K562 (cell line): ENCODE data around the gene TMEM242. TPM values are rescaled to one million over a fixed set of nuclear protein-coding genes. Genes with fewer than 3 reads are reported as not detected.

ENCODE experiments used
- CCNT2 ChIP-seq: IDR thresholded peaks from 2 replicates; pipeline ENCODE4 v1.6.1; 2011; ENCODE audit warnings: borderline replicate concordance, low read depth, mild to moderate bottlenecking, moderate library complexity, mixed read lengths, low read length; ENCODE audit not compliant: insufficient read length; ENCODE audit errors: extremely low read depth
- HDAC2 ChIP-seq: fragments of 450-650 bp; IDR thresholded peaks from 2 replicates; pipeline ENCODE4 v1.6.1; 2016; ENCODE audit warnings: mild to moderate bottlenecking
- MITF ChIP-seq: IDR thresholded peaks from 2 replicates; pipeline ENCODE4 v1.6.1; 2014; ENCODE audit warnings: antibody characterized with exemption
- ZNF407 ChIP-seq: fragments of 450-650 bp; IDR thresholded peaks from 2 replicates; pipeline ENCODE4 v1.6.1; 2016; ENCODE audit warnings: low read depth
- polyA plus RNA-seq, 8 experiments: library from polyadenylated mRNA; depleted of rRNA in 4 of 8; stranded (reverse) in 5 of 8; unstranded in 3 of 8; fragments of >200 nt; fragmentation: Nextera tagmentation in 2 of 8; fragmentation: Illumina TruSeq in 1 of 8; extraction: Ambion mirVana in 2 of 8; extraction: Trizol in 1 of 8; gene quantifications; 2 replicates each; pipeline versions ENCODE4 v1.2.1 to v1.2.3, GENCODE V29; 2011 to 2014; ENCODE audit warnings: inconsistent platforms in 1 of 8, missing spikeins in 1 of 8
- total RNA-seq, 7 experiments: library from RNA; depleted of rRNA in 6 of 7; stranded (reverse); fragments of >200 nt in 6 of 7; fragmentation: Illumina TruSeq in 2 of 7; extraction: Trizol in 2 of 7; gene quantifications; 2 replicates each; pipeline versions ENCODE4 v1.2.1 to v1.2.3, GENCODE V29; 2011 to 2021; ENCODE audit warnings: low replicate concordance in 1 of 7
- TF ChIP-seq, protein P1 (sequence below): fragments of 200-600 bp; sonication (generic); IDR thresholded peaks from one replicate; pipeline ENCODE4 v1.6.1; 2012; ENCODE audit warnings: mild to moderate bottlenecking, low read depth, low read length, inconsistent platforms

The TMEM242 gene
- total and polyA plus RNA-seq, 9 of the 15 experiments (the other 6 are each of a cell fraction or from before 2014, with no cell fraction given), result 9.5 to 35.3 (median 16.5) TPM

DNA sequence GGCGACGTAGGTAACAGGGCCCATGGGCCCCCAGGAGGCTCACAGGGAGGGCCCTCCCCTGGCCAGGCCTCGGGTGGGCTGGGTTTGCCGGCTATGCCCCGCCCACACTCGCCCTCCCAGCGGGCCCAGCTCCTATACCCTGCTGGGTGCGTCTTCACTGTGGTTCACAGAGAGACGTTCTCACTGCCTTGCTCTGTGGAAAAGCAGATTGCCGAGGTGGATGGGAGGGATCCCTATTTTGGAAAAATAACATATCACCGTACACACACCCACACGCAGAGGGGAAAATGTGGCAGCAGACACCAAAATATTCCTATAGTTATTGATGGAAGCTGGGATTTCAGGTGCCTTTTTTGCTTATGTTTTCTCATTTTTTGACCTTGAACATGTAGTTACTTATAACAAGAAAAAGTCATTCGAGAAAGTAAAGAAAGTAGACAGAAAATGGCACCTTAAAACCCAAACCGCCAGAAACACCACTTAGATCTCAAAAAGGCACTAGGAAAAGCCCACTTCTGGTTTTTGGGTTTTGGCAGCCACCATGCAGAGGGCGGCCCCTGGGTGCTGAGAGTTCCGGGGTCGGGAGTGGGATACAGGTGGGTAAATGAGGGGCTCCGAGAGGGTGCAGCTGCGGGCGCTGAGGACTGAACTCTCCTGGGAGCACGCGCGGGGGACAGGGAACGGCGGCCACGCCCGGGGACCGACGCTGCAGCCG, 49.4 kb downstream of the TMEM242 start (continued):
- TF ChIP-seq, protein P1, sequence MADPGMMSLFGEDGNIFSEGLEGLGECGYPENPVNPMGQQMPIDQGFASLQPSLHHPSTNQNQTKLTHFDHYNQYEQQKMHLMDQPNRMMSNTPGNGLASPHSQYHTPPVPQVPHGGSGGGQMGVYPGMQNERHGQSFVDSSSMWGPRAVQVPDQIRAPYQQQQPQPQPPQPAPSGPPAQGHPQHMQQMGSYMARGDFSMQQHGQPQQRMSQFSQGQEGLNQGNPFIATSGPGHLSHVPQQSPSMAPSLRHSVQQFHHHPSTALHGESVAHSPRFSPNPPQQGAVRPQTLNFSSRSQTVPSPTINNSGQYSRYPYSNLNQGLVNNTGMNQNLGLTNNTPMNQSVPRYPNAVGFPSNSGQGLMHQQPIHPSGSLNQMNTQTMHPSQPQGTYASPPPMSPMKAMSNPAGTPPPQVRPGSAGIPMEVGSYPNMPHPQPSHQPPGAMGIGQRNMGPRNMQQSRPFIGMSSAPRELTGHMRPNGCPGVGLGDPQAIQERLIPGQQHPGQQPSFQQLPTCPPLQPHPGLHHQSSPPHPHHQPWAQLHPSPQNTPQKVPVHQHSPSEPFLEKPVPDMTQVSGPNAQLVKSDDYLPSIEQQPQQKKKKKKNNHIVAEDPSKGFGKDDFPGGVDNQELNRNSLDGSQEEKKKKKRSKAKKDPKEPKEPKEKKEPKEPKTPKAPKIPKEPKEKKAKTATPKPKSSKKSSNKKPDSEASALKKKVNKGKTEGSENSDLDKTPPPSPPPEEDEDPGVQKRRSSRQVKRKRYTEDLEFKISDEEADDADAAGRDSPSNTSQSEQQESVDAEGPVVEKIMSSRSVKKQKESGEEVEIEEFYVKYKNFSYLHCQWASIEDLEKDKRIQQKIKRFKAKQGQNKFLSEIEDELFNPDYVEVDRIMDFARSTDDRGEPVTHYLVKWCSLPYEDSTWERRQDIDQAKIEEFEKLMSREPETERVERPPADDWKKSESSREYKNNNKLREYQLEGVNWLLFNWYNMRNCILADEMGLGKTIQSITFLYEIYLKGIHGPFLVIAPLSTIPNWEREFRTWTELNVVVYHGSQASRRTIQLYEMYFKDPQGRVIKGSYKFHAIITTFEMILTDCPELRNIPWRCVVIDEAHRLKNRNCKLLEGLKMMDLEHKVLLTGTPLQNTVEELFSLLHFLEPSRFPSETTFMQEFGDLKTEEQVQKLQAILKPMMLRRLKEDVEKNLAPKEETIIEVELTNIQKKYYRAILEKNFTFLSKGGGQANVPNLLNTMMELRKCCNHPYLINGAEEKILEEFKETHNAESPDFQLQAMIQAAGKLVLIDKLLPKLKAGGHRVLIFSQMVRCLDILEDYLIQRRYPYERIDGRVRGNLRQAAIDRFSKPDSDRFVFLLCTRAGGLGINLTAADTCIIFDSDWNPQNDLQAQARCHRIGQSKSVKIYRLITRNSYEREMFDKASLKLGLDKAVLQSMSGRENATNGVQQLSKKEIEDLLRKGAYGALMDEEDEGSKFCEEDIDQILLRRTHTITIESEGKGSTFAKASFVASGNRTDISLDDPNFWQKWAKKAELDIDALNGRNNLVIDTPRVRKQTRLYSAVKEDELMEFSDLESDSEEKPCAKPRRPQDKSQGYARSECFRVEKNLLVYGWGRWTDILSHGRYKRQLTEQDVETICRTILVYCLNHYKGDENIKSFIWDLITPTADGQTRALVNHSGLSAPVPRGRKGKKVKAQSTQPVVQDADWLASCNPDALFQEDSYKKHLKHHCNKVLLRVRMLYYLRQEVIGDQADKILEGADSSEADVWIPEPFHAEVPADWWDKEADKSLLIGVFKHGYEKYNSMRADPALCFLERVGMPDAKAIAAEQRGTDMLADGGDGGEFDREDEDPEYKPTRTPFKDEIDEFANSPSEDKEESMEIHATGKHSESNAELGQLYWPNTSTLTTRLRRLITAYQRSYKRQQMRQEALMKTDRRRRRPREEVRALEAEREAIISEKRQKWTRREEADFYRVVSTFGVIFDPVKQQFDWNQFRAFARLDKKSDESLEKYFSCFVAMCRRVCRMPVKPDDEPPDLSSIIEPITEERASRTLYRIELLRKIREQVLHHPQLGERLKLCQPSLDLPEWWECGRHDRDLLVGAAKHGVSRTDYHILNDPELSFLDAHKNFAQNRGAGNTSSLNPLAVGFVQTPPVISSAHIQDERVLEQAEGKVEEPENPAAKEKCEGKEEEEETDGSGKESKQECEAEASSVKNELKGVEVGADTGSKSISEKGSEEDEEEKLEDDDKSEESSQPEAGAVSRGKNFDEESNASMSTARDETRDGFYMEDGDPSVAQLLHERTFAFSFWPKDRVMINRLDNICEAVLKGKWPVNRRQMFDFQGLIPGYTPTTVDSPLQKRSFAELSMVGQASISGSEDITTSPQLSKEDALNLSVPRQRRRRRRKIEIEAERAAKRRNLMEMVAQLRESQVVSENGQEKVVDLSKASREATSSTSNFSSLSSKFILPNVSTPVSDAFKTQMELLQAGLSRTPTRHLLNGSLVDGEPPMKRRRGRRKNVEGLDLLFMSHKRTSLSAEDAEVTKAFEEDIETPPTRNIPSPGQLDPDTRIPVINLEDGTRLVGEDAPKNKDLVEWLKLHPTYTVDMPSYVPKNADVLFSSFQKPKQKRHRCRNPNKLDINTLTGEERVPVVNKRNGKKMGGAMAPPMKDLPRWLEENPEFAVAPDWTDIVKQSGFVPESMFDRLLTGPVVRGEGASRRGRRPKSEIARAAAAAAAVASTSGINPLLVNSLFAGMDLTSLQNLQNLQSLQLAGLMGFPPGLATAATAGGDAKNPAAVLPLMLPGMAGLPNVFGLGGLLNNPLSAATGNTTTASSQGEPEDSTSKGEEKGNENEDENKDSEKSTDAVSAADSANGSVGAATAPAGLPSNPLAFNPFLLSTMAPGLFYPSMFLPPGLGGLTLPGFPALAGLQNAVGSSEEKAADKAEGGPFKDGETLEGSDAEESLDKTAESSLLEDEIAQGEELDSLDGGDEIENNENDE, result no peak
- TF ChIP-seq HDAC2 (0 out of 2 replicates have a peak, but pooled peaks have one; percentile 19), ZNF407 (no peak), CCNT2 (no peak), MITF (no peak)
